Activated CD8-positive, alpha-beta memory T cell treated with anti-CD3 and anti-CD28 coated beads for 36 hours (primary cell): ENCODE results near the gene KCND1. TPM values are rescaled to one million over a fixed set of nuclear protein-coding genes. Genes with fewer than 3 reads are reported as not detected.
"Not testable (repeated sequence)": the region's sequence is repeated elsewhere in the genome, so short reads cannot be mapped to it uniquely, and the experiment has no call there.

Experiments used
- CTCF ChIA-PET: fragments of 350-600 bp; sonication (Branson Sonifier 250); formaldehyde crosslinking; loops from one replicate; lab custom pipeline; 2021; ENCODE audit warnings: antibody characterized with exemption; lab: Charles Lee
- POLR2A ChIA-PET: fragments of 350-600 bp; sonication (Branson Sonifier 250); formaldehyde crosslinking; loops from one replicate; lab custom pipeline; 2021; ENCODE audit warnings: antibody characterized with exemption; lab: Charles Lee
- total RNA-seq, 2 experiments: library from RNA; stranded (reverse); gene quantifications; one replicate each; pipeline ENCODE4 v1.2.3, GENCODE V29; 2021

Gene KCND1
- 1 to 10 TPM; 1.1 TPM for total RNA-seq

GRCh38 chrX:48971249-48972219, at the start of gene KCND1:
Gene KCND1 (minus strand): TSS chrX:48971844. CDS start chrX:48970271, 1,573 bp downstream.
- POLR2A ChIA-PET, result interaction anchor here (0.6 kb wide), 1 partner anchor 362 kb away, joined by 9 read pairs; no protein-coding TSS in a partner anchor
- CTCF ChIA-PET, result no interaction called here

GRCh38 chrX:49019599-49020249, 48.1 kb upstream of the KCND1 start:
- ChIA-PET CTCF (no interaction called here), POLR2A (interaction anchor here (0.6 kb wide), 1 partner anchor 99 kb away, joined by 3 read pairs; no protein-coding TSS in a partner anchor)

DNA sequence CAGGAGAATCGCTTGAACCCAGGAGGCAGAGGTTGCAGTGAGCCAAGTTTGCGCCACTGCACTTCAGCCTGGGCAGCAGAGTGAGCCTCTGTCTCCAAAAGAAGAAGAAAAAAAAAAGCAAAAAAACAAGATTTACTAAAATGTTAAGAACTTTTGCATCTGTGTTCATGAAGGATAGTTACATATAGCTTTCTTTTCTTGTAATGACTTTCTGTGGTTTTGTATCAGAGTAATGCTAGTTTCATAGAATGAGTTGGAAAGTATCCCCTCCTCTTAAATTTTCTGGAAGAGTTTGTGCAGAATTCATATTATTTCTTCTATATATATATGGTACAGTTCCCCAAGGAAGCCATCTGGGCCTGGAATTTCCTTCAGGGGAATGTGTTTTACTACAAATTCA, 47.4 kb upstream of the KCND1 start:
- ChIA-PET POLR2A (interaction anchor here (0.6 kb wide), 1 partner anchor 99 kb away, joined by 3 read pairs; no protein-coding TSS in a partner anchor), CTCF (no interaction called here)

GRCh38 chrX:49003696-49004095, 32.1 kb upstream of the KCND1 start:
- POLR2A ChIA-PET, result no interaction called here

GRCh38 chrX:49002091-49002935, 30.7 kb upstream of the KCND1 start, which contains the start of gene GRIPAP1:
Gene GRIPAP1 (minus strand): TSS chrX:49002264. CDS start chrX:49002229, 35 bp downstream.
- ChIA-PET CTCF (interaction anchor here (0.6 to 1.5 kb wide), 4 partner anchors 12 to 201 kb away, joined by 3 to 5 read pairs (median 4); partner anchors contain the start of gene HDAC6), POLR2A (interaction anchor here (0.5 to 1.1 kb wide), 4 partner anchors 15 to 407 kb away, joined by 5 to 8 read pairs (median 7); no protein-coding TSS in a partner anchor)

More at GRCh38 chrX:49003696-49004095, 32.1 kb upstream of the KCND1 start:
- CTCF ChIA-PET, result no interaction called here

DNA sequence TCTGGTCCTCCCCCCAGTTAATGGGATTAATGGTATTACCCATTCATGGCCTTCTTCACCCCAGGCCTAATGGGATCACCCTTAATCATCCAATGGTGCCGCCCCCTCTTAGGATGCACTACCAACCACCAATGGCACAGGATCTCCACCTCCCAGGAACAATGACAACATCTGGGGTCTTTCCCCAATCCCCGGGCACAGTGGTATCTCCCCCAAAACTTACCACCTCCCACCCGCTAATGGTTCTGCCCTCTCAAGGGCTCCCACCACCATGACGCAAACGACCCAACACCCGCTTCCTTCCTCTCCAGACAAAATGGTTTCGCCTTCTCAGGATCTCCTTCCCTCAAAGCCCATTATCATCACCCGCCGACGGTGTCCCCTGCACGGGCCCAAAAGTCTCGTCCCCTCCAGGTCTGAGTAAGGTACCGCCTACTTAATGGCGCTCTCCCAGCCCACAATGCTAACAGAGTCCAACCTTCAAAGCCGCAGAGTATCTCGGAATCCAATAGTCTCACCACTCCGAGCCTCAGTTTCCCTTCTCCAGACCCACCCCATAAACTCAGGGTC, 30.0 kb upstream of the KCND1 start:
- ChIA-PET CTCF (interaction anchor here (1.0 to 1.5 kb wide), 3 partner anchors 11 to 200 kb away, joined by 3 to 5 read pairs (median 4); partner anchors contain the start of gene HDAC6), POLR2A (interaction anchor here (0.9 to 1.1 kb wide), 2 partner anchors 41 to 43 kb away, joined by 5 to 7 read pairs; no protein-coding TSS in a partner anchor)

DNA sequence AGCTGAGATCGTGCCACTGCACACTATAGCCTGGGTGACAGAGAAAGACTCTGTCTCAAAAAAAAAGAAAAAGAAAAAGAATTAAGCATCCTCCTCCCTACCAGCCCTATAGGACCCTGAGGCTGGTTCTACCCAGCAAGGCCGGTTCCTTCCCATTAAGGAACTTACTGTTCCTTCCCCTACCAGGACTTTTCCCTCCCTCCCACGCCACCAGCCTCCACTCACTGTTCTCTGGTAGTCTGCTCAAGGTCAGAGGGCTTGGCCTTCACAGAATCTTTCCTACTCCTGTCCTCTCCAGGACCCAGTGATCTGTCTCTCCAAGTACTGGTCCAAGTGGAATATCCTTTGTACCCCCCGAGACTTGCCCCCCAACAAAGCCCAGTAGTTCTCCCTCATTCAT, 29.0 kb upstream of the KCND1 start:
- ChIA-PET POLR2A (interaction anchor here (0.6 kb wide), 1 partner anchor 12 kb away, joined by 3 read pairs; no protein-coding TSS in a partner anchor), CTCF (no interaction called here)

DNA sequence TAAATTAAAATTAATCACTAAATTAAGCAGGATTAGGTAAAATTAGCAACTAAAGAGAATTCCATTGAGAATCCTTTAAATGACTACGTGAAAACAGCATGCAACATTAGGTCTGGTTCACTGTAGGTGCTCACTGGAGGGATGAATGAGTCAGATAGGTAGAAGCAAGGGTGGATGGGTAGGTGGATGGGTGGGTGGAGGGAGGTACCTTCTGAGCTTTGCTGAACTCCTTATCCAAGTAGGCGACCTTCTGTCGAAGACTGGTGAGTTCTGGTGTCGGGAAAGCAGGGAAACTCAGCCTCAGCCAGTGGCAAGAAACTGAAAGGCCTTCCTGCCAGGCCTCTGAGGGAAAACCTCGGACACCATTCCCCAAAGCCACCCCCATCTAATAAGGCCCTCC, 27.4 kb upstream of the KCND1 start:
- CTCF ChIA-PET, result no interaction called here

GRCh38 chrX:48998391-48998790, 26.7 kb upstream of the KCND1 start:
- POLR2A ChIA-PET, result no interaction called here
- CTCF ChIA-PET, result no interaction called here

More for the DNA sequence above, 27.4 kb upstream of the KCND1 start:
- POLR2A ChIA-PET, result no interaction called here

GRCh38 chrX:48997865-48998264, 26.2 kb upstream of the KCND1 start:
- POLR2A ChIA-PET, result no interaction called here
- CTCF ChIA-PET, result no interaction called here

- CTCF ChIA-PET, result no interaction called here
- POLR2A ChIA-PET, result no interaction called here
Observed at GRCh38 chrX:48997455-48997854, 25.8 kb upstream of the KCND1 start.

DNA sequence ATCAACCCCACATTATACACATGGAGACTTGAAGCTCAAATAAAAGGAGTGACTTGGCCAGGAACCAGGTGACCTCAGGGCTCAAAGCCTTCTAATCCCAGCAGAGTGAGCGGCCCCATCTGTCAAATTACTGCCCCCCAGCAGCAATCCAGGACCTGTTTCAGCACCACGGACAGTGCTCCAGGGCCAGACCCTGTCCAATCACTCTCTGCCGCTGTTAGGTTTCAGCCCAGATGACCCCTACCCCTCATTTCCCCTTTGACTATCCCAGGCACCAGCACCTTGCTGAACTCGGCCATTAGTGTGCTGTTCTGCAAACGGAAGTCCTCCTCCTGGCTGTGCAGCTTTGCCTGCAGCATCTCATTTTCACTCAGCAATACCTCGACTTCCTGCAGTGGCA, 25.3 kb upstream of the KCND1 start:
- CTCF ChIA-PET, result no interaction called here

DNA sequence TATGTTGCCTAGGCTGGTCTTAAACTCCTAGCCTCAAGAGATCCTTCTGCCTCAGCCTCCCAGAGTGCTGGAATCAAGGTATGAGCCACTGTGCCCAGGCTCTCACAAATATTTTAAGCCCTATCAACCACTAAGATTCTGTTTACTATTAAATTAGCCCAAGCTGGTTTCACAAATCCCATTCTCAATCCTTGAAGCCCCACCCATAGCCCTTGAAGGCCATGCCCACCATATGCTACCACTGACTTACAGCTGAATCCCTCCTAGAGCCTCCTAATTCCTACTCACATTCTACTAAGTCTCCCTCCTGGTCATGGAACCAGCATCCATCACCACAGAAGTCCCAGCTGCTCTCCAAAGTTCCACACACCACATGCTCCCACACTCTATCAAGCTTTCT, 20.7 kb upstream of the KCND1 start:
- POLR2A ChIA-PET, result no interaction called here
- CTCF ChIA-PET, result no interaction called here

More for the DNA sequence above, 25.3 kb upstream of the KCND1 start:
- POLR2A ChIA-PET, result no interaction called here

DNA sequence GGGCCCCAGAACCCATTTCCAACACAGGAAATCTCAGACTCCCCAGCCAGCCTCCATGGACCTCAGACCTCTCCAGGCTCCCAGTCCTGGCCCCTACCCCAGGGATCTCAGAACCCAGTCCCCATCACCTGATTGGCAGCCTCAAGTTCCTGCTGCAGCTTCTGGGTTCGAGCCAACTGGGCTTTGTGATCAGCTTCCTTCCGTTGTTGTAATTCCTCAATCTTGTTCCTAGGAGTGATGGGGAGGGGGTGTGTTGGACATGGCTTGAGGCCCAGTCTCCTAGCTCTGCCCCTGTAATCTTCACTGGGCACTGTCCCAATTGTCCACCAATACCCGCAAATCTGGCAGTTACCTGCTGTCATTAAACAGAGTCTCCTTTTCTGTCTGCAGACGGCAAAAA, 17.8 kb upstream of the KCND1 start:
- CTCF ChIA-PET, result no interaction called here
- POLR2A ChIA-PET, result interaction anchor here (0.6 kb wide), 1 partner anchor 11 kb away, joined by 3 read pairs; no protein-coding TSS in a partner anchor

GRCh38 chrX:48983896-48984295, 12.3 kb upstream of the KCND1 start:
- ChIA-PET POLR2A (no interaction called here), CTCF (no interaction called here)

GRCh38 chrX:48983081-48983480, 11.4 kb upstream of the KCND1 start:
- POLR2A ChIA-PET, result no interaction called here
- CTCF ChIA-PET, result interaction anchor here (0.8 kb wide), 1 partner anchor 103 kb away, joined by 3 read pairs; no protein-coding TSS in a partner anchor

- ChIA-PET CTCF (no interaction called here), POLR2A (no interaction called here)
Observed at GRCh38 chrX:48981178-48981577, 9.5 kb upstream of the KCND1 start.

GRCh38 chrX:48980341-48980740, 8.7 kb upstream of the KCND1 start:
- POLR2A ChIA-PET, CTCF ChIA-PET: not testable (repeated sequence)
